Inflammatory macrophage treated with lipopolysaccharide for 4 hours (primary cell): ENCODE data around the gene STX11.
"Not testable (repeated sequence)": the region's sequence is repeated elsewhere in the genome, so short reads cannot be mapped to it uniquely, and the experiment has no call there.

Experiments used
- DNase-seq: peaks from one replicate; pipeline ENCODE4 v3.0.0-alpha.2; 2020

The STX11 gene

GRCh38 chr6:144149894-144150709 is at the start of gene STX11:
Gene STX11, plus strand, starts transcription at chr6:144150517. Its CDS starts 36,111 bp downstream, at chr6:144186628.
- DNase-seq, result peak; percentile 99

GRCh38 chr6:144103026-144103563 is 47.2 kb upstream of the STX11 start:
- DNase-seq, result no peak

GRCh38 chr6:144104488-144104887 is 45.8 kb upstream of the STX11 start:
- DNase-seq, result no peak

- DNase-seq, result peak; percentile 83
Observed at GRCh38 chr6:144104898-144105487, 45.3 kb upstream of the STX11 start.

- DNase-seq, result no peak
Observed at GRCh38 chr6:144106206-144106605, 44.1 kb upstream of the STX11 start.

GRCh38 chr6:144110210-144110609 is 40.1 kb upstream of the STX11 start:
- no peak for DNase-seq

GRCh38 chr6:144113366-144113765 is 37.0 kb upstream of the STX11 start:
- DNase-seq, result no peak

- no peak for DNase-seq
Observed at GRCh38 chr6:144115219-144115618, 35.1 kb upstream of the STX11 start.

GRCh38 chr6:144119376-144119775 is 30.9 kb upstream of the STX11 start:
- no peak for DNase-seq

GRCh38 chr6:144122861-144123260 is 27.5 kb upstream of the STX11 start:
- no peak for DNase-seq

GRCh38 chr6:144123421-144123820 is 26.9 kb upstream of the STX11 start:
- DNase-seq, result peak; percentile 48

GRCh38 chr6:144123836-144124235 is 26.5 kb upstream of the STX11 start:
- DNase-seq, result peak; percentile 54

- no peak for DNase-seq
Observed at GRCh38 chr6:144127097-144127496, 23.2 kb upstream of the STX11 start.

- DNase-seq, result no peak
Observed at GRCh38 chr6:144129469-144129868, 20.8 kb upstream of the STX11 start.

GRCh38 chr6:144131248-144131709 is 19.0 kb upstream of the STX11 start:
- peak; percentile 82 for DNase-seq

- not testable (repeated sequence) for DNase-seq
Observed at GRCh38 chr6:144132167-144132690, 18.1 kb upstream of the STX11 start.

GRCh38 chr6:144133225-144133821 is 17.0 kb upstream of the STX11 start:
- DNase-seq, result no peak

GRCh38 chr6:144134176-144134575 is 16.1 kb upstream of the STX11 start:
- no peak for DNase-seq

GRCh38 chr6:144134737-144135136 is 15.6 kb upstream of the STX11 start:
- no peak for DNase-seq

GRCh38 chr6:144138542-144138941 is 11.8 kb upstream of the STX11 start:
- no peak for DNase-seq

- DNase-seq, result no peak
Observed at GRCh38 chr6:144139817-144140216, 10.5 kb upstream of the STX11 start.

GRCh38 chr6:144140867-144141266 is 9.4 kb upstream of the STX11 start:
- DNase-seq, result peak; percentile 82

GRCh38 chr6:144141470-144141869 is 8.8 kb upstream of the STX11 start:
- DNase-seq, result no peak
